NCI-H226 (cell line): ENCODE measurements around the gene ZNF649.
"Not testable (repeated sequence)": the region's sequence is repeated elsewhere in the genome, so short reads cannot be mapped to it uniquely, and the experiment has no call there.

Experiments used
- DNase-seq: peaks from one replicate; pipeline ENCODE4 v3.0.0-alpha.2; 2015

ZNF649 gene

GRCh38 chr19:51904331-51905165 lies at the start of gene ZNF649:
Gene ZNF649 (minus strand): TSS chr19:51905017. CDS start chr19:51900107, 4,910 bp downstream.
- DNase-seq, result peak; percentile 10

DNA sequence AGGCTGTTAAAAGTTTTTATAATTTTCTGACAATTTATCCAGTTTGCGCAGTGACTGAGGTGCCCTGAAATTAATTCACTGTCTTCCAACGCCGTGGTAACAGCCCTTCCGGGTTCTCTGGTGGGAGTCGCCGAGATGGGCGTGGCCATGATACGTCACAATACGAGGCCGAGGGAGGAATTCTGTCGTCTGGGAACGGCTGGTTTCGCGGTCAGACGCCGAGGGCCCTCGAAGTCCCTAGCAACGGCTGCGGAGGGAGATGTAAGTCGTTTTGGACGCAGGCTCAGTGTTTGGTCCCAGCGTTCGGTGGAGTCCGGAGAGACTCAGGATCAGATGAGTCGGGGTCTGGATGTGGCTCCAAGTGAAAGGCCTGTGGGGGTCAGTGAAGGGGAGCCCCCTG lies 44.2 kb upstream of the ZNF649 start:
- no peak for DNase-seq

- no peak for DNase-seq
These were observed 41.8 kb upstream of the ZNF649 start for GRCh38 chr19:51946602-51947001.

GRCh38 chr19:51944798-51945552 lies 40.2 kb upstream of the ZNF649 start:
- DNase-seq, result no peak

GRCh38 chr19:51938936-51939335 lies 34.1 kb upstream of the ZNF649 start:
- DNase-seq, result no peak

DNA sequence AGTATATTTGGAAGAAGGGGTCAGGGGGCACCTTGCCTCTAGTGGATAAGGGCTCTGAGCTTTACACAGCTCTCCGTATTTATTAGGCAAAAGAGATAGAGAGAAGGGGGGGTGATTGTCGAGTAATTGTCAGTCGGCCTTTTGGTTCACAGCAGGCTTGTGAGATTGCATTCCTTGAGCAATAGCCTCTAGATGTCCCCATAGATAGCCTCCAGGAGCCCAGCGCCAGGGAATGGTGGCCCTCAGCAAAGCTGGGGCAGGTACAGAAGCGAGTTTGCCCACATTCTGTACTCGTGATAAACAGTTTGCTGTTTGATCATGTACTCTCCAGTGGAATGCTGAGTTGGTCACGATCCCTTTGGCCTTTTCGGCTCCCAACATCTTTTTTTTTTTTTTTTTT lies 27.1 kb upstream of the ZNF649 start:
- DNase-seq, result no peak

GRCh38 chr19:51927859-51928258 lies 23.0 kb upstream of the ZNF649 start:
- DNase-seq, result no peak

- DNase-seq, result peak; percentile 92
These were observed 22.2 kb upstream of the ZNF649 start, which contains the start of gene ZNF613 for GRCh38 chr19:51926784-51927741. Gene ZNF613 (plus strand): TSS chr19:51927472. CDS start chr19:51936221, 8,749 bp downstream.

DNA sequence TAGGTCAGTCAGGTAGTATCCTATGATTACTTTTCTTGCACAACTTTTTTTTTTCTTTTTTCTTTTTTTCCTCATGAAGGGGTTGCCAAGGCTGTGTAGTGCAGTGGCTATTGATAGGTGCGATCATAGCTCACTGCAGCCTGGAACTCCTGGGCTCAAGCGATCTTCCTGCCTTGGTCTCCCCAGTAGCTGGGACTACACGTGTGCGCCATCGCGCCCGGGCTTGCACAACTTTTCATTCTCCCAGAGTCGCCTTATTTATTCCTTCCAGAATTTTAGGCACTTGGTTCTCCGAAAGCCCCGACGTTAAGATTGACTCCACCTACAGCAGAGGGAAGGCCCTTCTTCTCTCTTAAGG lies 21.6 kb upstream of the ZNF649 start:
- no peak for DNase-seq

DNA sequence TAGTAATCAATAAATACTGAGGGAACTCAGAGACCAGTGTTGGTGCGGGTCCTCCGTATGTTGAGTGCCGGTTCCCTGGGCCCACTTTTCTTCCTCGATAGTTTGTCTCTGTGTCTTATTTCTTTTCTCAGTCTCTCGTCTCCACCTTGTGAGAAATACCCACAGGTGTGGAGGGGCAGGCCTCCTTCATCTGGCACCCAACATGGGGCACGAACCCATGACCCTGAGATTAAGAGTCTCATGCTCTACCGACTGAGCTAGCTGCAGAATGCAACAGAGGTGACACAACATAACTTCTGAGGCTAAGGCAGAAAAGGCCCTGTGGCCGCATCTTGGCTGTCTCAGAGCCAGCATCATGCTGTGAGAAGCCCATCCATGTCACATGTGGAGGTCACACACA lies 17.1 kb upstream of the ZNF649 start:
- DNase-seq, result no peak

DNA sequence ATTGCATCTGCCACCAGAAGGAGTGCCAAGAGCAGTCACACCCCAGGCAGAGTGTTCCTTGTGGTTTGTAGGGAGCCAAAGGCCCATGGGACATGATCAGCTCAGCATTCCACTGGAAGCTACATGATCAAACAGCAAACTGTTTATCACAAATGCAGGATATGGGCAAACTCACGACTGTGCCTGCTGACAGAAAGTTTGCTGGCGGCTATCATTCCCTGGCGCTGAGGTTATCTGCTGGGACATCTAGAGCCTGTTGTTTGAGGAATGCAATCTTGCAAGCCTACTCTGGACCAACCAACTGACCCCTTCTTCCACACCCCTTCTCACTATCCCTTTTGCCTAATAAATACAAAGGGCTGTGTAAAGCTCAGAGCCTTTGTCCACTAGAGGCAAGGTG lies 14.8 kb upstream of the ZNF649 start:
- DNase-seq, result no peak

DNA sequence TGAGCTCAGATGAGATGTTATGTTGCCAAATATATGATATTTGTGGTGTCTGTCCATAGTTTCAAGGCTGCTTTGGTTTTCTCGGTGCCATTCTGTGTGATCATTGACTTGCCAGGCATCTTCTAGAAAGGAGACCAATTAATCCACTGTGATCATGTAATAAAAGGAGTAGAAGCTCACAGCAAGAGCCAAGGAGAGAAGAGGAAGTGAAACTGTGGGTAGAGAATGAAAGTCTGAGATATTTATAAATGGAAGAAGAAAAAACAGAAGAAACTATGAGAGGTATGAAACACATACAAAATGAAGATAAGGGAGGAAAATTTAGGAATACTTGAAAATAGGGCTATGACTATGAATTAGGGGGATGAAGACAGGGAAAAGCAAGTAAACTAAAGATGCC lies 11.3 kb upstream of the ZNF649 start:
- DNase-seq, result no peak

- DNase-seq, result no peak
These were observed 10.6 kb upstream of the ZNF649 start for GRCh38 chr19:51915324-51915867.

DNA sequence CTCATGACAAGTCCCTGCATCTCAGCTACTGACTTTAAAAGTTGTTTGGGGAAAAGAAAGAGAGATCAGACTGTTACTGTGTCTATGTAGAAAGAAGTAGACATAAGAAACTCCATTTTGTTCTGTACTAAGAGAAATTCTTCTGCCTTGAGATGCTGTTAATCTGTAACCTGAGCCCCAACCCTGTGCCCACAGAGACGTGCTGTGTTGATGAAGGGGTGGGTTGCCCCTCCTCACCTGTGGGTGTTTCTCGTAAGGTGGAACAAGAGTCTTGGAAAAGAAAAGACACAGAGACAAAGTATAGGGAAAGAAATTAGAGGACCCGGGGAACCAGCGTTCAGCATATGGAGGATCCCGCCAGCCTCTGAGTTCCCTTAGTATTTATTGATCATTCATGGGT lies 3.2 kb upstream of the ZNF649 start:
- not testable (repeated sequence) for DNase-seq

GRCh38 chr19:51906108-51906507 lies 1.3 kb upstream of the ZNF649 start:
- DNase-seq, result not testable (repeated sequence)

GRCh38 chr19:51905639-51906038 lies 822 bp upstream of the ZNF649 start:
- not testable (repeated sequence) for DNase-seq

- DNase-seq, result no peak
These were observed 389 bp upstream of the ZNF649 start for GRCh38 chr19:51905206-51905605.

DNA sequence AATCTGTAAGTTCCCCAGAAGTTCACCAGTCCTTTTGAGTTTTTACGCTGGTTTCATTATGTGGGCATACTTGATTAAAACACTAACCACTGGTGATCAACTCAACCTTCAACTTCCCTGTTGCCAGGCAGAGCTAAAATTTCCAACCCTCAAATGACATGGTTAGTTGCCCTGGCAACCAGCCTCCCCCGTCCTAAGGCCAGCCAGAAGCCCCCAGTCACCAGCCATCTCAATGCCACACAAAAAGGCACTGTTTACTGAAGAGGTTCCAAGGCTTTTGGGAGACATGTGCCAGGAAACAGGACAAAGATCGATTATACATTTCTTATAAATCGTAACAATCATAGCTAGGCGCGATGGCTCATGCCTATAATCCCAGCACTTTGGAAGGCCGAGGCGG lies 1.6 kb downstream of the ZNF649 start:
- DNase-seq, result no peak

GRCh38 chr19:51901860-51902259 lies 3.0 kb downstream of the ZNF649 start:
- no peak for DNase-seq

- no peak for DNase-seq
These were observed 13.5 kb downstream of the ZNF649 start for GRCh38 chr19:51891193-51891747.

DNA sequence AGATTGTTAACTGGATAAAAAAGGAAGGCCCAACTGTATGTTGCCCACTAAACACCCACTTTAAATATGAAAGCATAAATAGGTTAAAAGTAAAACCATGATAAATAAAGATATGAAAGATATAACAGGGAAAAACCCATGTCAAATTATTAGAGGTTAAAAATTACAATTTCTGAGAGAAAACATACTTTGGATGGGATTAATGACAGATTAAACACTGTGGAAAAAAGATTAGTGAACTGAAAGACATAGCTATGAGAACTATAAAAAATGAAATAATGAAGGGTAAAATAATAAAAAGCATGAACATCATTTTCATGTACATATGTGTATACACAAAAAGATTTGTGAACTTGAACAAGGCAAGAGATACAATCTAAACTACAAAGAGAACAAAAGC lies 14.9 kb downstream of the ZNF649 start:
- no peak for DNase-seq
